Dedifferentiated amniotic fluid mesenchymal stem cell (primary cell): ENCODE results near the gene STAC.
"Not testable (repeated sequence)": the region's sequence is repeated elsewhere in the genome, so short reads cannot be mapped to it uniquely, and the experiment has no call there.

Experiments used
- DNase-seq: peaks from one replicate; pipeline ENCODE4 v3.0.0-alpha.2; 2016; ENCODE audit errors: extremely low spot score

The STAC gene

DNA sequence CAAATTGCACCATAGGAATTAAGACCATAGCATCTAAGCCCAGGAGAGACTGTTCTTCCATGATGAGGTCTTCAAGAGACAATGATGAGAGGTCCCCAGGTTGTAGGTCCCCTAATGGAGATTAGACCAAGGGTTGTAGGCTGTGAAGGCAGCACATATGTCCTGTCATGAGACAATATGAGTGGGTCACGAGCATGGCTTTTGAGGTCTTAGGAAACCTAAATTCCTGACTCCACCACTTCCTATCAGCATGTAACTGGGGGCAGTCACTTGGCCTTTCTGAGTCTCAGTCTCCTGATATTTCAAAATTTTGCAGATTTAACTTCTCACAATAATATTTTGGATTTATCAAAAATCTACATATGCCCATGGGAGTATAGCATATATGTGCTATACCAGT, 31.3 kb downstream of the STAC start:
- no peak for DNase-seq

DNA sequence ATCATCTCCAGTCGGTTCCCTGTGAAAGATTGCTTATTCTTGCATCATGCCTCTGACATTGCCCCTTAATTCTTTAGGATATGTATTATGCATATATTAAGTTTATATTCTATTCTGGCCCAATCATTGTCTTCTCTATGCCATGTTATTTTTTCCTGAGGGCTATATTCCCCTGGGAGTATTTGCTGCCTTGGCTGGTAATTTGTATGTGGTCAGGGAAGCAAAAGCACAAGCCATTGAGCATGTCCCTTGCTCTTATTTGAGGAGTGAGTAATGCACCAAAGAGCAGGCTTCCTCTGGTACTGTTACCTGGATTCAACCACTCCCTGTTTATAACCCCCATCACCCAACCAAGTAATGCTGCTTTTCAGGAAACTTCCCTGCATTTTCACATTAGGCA, 36.3 kb downstream of the STAC start:
- DNase-seq: no peak

DNA sequence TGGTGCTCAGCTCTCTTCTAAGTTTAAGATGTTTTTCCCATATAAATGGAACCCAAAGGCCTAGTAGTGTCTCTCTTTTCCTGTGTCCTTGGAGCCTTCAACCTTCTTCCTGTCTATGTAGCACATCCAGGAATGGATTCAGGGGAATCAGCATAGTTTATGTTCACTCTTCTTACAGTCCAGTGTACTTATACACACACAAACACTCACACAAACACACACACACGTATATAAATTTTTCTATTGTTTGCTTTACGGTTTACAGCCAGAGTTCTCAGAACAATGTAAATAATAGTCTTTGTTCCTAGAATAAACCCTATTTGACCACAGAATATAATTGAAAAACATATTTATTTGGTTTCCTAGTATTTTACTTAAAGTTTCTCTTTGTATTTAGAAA, 36.9 kb downstream of the STAC start:
- DNase-seq: no peak

DNA sequence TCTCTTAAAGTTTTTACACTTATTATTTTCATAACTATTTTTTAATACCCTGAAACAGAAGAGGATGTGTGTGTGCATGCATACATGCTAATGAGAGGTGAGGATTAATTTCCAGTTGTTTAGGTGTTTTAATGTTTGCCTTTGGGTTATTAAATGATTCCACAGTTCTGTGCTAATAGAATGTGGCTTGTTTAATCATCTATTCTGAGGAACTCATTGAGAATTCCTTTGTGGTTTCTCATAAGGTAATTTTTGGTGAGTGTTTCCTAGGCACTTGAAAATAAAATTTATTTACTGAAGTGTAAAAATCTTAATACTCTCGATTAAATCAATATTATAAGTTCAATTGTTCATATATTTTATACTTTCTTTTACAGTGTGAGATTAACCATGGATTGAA, 38.0 kb downstream of the STAC start:
- DNase-seq: no peak

DNA sequence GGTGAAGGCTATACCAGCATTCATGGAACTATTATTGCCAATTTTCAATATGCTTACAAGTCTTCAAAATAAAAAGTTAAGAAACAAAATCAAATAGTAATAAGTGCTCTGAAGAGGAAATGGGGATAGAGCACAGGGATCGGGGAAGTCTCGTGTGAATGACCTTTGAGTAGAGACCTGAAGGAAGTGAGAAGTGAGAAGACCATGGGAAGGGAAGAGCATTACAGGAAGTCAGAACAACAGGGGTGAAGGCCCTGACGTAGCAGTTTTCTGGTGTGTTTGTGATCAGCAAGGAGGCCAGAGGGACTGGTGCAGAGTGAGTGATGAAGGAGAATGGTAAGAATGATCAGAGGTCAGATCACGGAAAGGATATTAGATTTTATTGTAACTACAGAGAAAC, 48.1 kb downstream of the STAC start:
- DNase-seq: no peak

DNA sequence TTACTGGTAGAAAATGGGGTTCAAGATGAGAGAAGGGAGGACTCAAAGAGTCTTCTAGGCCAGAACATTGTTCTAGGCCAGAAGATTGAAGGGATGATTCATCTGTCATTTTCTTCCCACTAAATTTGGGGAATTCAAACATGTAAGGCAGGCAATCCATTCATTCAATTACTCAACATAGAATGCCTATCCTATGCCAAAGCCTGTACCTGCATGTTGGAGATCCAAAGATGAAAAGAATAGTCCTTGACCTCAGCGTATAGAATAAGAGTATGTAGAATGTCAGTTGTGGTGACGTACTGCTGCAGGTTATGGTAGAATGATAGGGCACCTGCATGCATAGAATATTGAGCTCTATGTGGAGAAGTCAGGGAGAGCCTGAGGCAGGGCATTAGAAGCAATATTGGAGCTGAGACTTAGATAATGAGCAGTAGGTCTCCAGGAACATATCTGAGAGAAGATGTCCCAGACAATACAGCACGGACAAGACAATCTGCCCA, 49.7 kb downstream of the STAC start:
- DNase-seq: no peak

DNA sequence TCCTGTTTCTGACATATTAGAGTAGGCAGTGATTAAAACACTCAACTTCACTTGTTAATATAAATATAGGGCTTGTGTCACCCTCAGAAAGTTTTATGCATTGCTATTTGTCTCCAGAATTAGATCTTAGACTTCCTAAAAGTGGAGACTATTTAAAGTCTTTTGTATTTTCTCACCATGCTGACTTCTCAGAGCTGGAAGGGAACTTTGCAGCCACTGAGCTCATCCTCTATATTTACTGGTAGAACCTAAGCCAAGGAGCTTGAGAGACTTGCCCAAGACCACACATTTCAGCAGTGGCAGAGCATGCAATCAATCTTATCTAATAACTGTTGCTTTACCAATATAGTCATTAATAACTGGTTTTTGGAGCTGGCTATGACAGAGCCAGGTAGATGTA, 53.2 kb downstream of the STAC start:
- no peak for DNase-seq

DNA sequence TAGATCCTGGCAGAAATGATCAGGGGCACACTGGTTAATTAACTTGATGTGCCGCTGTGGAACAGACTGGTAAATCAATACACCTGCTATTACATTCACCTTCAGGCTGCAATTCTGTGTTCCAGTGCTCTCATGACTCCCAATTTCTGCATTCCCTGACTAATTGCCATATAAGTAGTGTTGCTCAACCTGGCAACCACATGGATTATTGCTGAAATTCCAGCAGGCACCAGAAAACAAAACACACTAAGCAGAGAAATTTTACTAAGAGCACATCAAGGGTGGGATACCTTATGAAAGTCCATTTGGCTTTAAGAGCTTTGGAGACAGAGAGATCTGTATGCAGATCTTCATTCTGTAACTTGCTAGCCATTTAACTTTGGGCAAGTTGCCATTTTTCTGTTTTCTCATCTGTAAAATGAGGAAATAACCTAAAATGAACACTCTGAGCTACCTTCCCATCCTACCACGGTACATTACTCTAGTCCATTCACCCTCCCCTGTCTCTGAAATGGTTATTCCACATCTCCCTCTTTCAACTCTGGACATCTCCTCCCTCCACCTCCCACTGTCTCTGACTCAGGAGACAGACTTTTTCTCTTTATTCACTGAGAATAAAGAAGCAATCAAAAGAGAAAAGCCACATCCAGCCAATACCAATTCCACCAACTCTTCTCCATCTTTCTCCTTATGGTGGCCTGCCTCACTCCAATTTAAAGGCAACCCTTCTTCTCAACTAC, 54.6 kb downstream of the STAC start:
- DNase-seq: no peak

DNA sequence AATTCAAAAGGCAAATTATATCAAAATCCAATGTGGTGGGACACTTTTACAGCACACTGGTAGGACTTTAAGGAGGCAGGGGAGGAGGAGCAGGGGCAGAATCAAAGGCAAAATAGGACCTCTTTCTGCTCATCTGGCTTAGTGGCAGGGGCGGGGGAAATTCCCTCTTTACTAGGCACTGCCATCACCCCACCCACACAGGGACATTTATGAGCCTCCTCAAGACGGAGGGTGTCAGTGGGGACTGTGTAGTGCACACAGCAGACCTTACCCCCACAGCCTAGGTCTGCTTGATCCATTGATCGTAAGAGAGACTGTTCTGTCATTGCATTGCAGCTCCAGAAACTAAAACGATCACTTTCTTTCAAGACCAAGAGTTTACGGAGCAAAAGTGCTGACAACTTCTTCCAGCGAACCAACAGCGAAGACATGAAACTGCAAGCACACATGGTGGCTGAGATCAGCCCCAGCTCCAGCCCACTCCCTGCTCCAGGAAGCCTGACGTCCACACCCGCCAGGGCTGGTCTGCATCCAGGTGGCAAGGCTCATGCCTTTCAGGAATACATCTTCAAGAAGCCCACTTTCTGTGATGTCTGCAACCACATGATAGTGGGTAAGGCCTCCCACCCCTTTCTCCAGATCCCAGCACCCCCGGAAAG, 62.9 kb downstream of the STAC start:
- no peak for DNase-seq

DNA sequence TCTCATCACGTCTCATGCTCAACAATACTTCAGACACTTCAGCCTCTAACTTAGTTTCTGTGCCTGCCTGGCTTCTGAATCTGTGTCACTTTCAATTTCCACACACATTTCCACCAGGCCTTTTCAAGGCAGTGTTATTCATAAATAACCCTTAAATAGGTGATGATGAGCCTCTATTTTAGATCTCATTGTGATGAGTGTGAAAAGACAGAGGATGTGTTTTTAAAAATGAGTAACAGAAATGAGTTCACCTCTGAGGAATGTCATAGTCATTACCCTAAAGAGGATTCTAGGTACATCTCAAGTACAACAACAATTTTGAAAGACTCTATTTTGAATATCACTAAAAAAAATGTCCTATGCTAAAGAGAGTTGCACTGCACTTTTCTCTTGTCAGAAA, 64.6 kb downstream of the STAC start:
- DNase-seq: no peak

DNA sequence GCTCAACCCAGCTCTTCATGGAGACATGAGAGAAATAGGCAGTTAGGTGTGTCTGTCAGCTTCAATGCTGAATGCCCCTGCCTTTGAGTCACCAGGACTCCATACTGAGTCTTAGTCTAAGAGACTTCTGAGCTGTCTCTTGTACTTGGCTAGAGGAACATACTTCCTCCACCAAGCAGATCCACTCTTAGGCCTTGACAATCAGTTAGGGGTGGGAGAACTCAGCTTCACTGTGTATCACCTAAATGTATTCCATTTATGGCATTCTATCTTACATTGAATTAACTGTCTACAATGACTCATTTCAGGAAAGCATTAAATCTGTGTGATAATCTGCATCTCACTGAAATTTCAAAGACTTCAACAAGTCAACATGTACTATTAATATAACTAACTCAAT, 66.0 kb downstream of the STAC start:
- DNase-seq: no peak

DNA sequence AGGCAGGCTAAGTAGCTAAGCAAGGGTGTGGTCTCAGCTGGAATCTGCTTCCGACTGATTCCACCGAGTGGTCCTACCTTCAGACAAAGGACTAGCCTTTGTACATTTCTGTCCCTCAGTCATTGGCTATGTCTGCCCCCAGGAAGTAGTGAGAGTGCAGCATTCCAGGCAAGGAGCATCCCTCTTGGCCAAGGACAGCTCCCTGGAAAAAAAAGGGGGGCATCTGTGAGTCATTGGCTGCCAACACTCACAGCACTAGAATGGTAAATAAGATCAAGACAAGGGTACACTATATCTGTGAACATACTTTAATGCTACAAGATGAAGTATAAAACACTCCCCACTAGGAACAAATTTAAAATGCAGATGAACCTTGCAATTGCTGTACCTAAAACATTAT, 66.8 kb downstream of the STAC start:
- DNase-seq: no peak

DNA sequence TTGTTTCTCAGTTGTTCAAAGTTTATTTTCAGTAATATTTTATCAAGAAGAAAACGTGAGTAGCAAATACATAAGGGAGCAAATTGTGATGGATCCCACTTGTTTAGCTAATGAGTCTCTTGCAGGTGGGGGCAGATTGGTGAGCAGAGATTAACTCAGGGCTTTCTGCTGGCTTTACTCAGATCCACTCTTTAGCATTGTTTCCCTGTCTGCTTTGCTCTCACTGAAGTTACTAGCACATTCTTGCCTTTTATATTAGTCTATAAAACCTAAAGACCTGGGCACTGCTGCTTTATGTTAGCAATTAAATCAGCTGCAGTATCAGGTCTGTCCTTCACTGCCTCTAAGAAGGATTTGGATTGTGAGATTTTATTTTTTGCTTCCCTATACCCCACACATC, 71.5 kb downstream of the STAC start:
- DNase-seq: no peak

DNA sequence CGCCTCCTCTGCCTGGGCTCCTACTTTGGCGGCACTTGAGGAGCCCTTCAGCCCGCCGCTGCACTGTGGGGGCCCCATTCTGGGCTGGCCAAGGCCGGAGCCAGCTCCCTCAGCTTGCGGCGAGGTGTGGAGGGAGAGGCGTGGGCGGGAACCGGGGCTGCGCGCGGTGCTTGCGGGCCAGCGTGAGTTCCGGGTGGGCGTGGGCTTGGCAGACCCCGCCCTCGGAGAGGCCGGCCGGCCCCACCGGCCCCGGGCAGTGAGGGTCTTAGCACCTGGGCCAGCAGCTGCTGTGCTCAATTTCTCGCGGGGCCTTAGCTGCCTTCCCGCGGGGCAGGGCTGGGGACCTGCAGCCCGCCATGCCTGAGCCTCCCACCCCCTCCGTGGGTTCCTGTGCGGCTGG, 72.9 kb downstream of the STAC start:
- not testable (repeated sequence) for DNase-seq

DNA sequence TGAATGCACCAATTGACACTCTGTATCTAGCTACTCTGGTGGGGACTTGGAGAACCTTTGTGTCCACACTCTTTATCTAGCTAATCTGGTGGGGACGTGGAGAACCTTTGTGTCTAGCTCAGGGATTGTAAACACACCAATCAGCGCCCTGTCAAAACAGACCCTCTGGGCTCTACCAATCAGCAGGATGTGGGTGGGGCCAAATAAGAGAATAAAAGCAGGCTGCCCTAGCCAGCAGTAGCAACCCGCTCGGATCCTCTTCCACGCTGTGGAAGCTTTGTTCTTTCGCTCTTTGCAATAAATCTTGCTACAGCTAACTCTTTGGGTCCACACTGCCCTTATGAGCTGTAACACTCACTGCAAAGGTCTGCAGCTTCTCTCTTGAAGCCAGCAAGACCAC, 73.6 kb downstream of the STAC start:
- DNase-seq: not testable (repeated sequence)

DNA sequence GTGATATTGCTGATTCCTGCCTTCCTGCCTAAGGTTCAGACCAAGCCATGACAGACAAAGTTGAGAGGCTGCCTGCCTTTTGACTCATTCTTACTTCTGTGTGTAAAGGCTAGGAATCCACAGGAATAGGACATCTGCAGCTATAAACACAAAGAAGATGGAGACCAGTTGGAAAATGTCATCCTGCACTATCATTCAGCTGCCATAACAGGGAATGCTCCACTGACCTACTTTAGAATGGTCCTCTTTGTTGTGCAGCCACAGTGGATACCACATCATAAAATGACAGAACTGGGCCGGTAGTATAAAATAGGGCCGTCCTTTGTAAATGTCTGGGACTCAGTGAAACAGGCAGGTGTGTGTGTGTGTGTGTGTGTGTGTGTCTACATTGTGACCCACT, 75.1 kb downstream of the STAC start:
- no peak for DNase-seq

DNA sequence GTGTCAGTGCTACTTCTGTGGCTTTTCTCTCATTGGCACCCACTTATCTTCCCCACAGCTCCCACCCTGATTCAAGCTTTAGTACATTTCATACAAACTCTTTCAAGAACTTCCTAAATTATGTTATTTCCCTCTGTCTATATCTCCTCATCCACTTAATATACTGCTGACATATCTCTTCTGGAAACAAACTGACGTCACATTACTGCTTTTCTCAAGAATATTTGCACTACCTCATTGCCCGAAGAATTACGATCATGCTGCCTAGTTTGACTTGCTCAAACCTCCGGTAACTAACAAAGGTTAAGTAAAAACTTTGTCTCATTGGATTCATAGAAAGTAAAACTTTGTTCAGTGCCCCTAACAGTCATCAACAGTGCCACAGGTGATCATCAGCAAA, 76.5 kb downstream of the STAC start:
- DNase-seq: no peak

DNA sequence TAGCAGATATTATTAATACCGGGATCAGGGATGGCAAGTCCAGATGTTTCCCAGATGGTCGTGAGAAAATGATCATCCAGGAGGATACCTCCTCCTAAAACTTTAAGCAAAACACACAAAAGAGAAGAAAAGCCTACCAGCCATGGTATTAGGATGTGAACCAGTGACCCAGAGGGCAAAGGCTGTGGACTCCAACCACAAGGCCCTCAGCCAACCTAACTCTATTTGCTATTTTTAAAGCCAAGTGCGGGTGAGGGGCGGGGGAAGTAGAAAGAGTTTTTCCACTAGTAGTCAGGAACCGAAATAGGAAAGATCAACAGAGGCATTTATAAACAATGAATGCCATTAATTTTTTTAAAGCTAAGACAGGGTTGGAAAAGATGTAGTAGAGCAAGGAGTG, 77.4 kb downstream of the STAC start:
- DNase-seq: no peak

DNA sequence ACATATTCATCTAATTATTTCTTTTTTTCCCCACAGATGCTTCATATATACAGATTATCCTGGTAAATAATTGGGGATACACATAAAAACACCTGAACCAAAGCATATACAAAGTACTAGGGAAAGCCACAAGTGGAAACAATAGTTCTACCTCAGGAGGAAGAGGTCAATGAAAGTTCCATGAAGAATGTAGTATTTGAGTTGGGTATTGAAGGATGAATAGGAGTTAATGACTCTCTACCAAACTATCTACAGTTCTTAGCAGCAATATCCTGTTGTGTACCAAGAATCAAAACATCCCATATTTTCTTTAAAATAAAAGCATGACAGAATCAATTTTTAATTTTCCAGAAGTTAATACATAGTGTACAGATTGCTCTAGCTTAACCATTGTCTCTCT, 78.9 kb downstream of the STAC start:
- DNase-seq: no peak

DNA sequence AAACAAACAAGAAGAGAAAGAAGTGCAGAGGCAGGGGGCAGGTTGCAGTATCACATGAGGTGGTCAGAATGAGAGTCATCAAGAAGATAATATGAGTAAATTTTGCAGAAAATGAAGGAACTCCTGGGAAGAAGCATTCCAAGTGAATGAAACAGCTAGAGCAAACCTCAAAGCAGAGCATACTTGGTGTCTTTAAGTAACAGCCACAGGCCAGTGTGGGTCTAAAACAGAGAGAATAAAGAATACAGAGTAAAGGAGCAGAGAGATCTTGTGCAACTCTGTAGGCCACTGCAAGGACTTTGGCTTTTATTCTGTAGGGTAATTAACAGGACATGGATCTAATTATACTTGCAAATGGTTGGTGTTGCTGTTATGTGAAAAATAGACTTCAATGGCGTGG, 81.3 kb downstream of the STAC start:
- peak; percentile 26 for DNase-seq

DNA sequence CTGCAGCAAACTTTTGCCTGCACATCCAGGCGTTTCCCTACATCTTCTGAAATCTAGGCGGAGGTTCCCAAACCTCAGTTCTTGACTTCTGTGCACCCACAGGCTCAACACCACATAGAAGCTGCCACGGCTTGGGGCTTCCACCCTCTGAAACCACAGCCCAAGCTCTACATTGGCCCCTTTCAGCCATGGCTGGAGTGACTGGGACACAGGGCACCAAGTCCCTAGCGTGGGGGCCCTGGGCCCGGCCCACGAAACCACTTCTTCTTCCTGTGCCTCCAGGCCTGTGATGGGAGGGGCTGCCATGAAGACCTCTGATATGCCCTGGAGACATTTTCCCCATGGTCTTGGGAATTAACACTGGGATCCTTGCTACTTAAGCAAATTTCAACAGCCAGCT, 91.7 kb downstream of the STAC start:
- DNase-seq: not testable (repeated sequence)

DNA sequence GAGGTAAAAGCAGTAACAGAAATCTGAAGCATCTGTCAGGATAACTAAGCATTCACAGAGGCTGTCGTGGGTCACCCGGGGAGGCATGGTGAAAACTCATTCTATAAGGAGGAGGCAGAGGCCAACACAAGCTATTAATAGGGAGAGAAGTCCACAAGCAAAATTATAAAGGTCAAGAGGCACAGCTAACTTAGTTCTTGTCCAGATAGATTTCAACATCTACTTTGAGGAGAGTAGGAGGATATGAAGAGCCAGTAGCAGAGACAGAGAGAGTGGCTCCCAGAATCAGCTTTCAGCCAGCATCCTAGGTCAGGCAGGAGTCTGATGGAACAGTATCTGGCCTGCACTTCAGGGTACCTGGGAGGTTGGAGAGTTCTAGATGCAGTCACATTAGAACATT, 95.3 kb downstream of the STAC start:
- no peak for DNase-seq

DNA sequence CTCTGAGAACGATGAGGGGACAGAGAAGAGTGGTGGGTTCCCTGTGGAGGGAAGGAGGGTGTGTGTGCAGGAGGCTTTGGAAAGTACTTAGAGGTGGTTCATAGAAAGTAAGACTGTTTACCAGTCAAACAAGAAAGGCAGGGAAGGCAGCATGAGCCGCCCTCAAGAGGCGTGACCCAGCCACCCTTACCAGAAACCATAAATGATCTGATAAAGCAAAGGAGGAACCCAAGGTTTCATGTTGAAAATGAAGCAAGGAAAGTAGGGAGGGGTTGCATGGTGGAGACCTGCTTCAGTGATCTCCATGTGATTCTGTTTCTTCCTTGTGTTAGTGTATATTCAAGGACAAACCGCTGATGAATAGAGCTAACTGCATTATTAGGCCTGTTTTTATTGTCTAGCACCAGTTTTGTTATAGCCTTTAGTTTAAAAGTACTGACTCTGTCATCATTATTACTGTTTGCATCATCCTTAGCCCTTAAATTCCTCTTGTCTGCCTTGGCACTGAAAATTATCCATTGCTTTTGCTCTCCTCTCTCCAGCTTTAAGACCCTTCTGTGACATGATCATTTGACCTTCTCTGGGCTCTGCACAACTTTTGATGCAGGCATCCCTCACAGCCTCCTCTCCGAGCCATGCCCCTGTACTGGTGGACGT, 96.1 kb downstream of the STAC start:
- no peak for DNase-seq
